Measurements from ENCODE around the gene DTNBP1.

DNA sequence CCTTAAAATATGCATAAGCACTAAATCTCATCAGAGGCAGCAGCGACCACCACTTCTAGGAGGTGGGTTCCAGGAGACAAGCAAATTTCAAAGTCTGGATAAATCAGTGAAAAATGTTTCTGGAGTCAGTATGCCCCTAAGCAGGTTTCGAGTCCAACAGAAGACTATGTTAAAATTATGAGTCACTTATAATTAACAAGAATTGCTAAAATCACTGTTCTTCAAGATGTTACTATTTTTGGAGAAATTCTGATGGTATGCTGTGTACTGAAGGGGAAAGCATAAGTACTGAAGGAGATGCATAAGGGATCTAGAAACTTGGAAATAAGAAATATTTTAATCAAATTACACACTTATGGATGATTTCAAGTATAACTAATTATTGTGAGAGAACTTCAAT is 58.0 kb downstream of the DTNBP1 start:
- TF ChIP-seq, protein P1, sequence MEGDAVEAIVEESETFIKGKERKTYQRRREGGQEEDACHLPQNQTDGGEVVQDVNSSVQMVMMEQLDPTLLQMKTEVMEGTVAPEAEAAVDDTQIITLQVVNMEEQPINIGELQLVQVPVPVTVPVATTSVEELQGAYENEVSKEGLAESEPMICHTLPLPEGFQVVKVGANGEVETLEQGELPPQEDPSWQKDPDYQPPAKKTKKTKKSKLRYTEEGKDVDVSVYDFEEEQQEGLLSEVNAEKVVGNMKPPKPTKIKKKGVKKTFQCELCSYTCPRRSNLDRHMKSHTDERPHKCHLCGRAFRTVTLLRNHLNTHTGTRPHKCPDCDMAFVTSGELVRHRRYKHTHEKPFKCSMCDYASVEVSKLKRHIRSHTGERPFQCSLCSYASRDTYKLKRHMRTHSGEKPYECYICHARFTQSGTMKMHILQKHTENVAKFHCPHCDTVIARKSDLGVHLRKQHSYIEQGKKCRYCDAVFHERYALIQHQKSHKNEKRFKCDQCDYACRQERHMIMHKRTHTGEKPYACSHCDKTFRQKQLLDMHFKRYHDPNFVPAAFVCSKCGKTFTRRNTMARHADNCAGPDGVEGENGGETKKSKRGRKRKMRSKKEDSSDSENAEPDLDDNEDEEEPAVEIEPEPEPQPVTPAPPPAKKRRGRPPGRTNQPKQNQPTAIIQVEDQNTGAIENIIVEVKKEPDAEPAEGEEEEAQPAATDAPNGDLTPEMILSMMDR (IDR thresholded peaks at IDR 0.05): no peak
- TF ChIP-seq POLR2A (IDR thresholded peaks at IDR 0.05; ENCODE audit: low read length) (no peak), RARB (CRISPR knock-in tag; IDR thresholded peaks at IDR 0.05) (no peak)
- TF ChIP-seq, protein P2, sequence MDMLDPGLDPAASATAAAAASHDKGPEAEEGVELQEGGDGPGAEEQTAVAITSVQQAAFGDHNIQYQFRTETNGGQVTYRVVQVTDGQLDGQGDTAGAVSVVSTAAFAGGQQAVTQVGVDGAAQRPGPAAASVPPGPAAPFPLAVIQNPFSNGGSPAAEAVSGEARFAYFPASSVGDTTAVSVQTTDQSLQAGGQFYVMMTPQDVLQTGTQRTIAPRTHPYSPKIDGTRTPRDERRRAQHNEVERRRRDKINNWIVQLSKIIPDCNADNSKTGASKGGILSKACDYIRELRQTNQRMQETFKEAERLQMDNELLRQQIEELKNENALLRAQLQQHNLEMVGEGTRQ (IDR thresholded peaks at IDR 0.05): no peak
- TF ChIP-seq, protein P3, sequence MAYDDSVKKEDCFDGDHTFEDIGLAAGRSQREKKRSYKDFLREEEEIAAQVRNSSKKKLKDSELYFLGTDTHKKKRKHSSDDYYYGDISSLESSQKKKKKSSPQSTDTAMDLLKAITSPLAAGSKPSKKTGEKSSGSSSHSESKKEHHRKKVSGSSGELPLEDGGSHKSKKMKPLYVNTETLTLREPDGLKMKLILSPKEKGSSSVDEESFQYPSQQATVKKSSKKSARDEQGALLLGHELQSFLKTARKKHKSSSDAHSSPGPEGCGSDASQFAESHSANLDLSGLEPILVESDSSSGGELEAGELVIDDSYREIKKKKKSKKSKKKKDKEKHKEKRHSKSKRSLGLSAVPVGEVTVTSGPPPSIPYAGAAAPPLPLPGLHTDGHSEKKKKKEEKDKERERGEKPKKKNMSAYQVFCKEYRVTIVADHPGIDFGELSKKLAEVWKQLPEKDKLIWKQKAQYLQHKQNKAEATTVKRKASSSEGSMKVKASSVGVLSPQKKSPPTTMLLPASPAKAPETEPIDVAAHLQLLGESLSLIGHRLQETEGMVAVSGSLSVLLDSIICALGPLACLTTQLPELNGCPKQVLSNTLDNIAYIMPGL (CRISPR knock-in tag; IDR thresholded peaks at IDR 0.05; ENCODE audit: borderline replicate concordance): no peak
- TF ChIP-seq, protein P4, sequence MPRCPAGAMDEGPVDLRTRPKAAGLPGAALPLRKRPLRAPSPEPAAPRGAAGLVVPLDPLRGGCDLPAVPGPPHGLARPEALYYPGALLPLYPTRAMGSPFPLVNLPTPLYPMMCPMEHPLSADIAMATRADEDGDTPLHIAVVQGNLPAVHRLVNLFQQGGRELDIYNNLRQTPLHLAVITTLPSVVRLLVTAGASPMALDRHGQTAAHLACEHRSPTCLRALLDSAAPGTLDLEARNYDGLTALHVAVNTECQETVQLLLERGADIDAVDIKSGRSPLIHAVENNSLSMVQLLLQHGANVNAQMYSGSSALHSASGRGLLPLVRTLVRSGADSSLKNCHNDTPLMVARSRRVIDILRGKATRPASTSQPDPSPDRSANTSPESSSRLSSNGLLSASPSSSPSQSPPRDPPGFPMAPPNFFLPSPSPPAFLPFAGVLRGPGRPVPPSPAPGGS (IDR thresholded peaks at IDR 0.05): no peak
